Transverse colon (tissue), 4 donors: ENCODE results near the gene ZNF485. TPM values are rescaled to one million over a fixed set of nuclear protein-coding genes. Genes with fewer than 3 reads are reported as not detected.
A peak's percentile ranks its signal among the peaks of the same experiment; 100 is the strongest.

ENCODE experiments used
- DNase-seq: peaks from one replicate; pipeline ENCODE4 v3.0.0-alpha.2; 2019
- H3K27ac ChIP-seq, 4 donors: fragments of 200-600 bp; sonication (generic); 2 replicates each; pipeline ENCODE4 v1.5.1; 2016 to 2018; ENCODE audit warnings: inconsistent platforms in 4 of 4
- H3K27me3 ChIP-seq: fragments of 200-600 bp; sonication (generic); 2 replicates; pipeline ENCODE4 v1.5.1; 2017; ENCODE audit warnings: inconsistent platforms
- H3K36me3 ChIP-seq, 4 donors: fragments of 200-600 bp; sonication (generic); 2 replicates each; pipeline ENCODE4 v1.5.1; 2017 to 2019; ENCODE audit warnings: inconsistent platforms in 4 of 4
- H3K4me1 ChIP-seq, 4 donors: fragments of 200-600 bp; sonication (generic); 2 replicates each; pipeline ENCODE4 v1.5.1; 2017 to 2020; ENCODE audit warnings: inconsistent platforms in 4 of 4
- H3K4me3 ChIP-seq, 4 donors: fragments of 200-600 bp; sonication (generic); 1 replicate in 1 of 4; 2 replicates in 3 of 4; pipeline versions ENCODE4 v1.5.1 to v1.6.1; 2017 to 2019; ENCODE audit warnings: inconsistent platforms in 4 of 4
- H3K9me3 ChIP-seq, 2 donors: fragments of 200-600 bp; sonication (generic); 2 replicates each; pipeline ENCODE4 v1.5.1; 2017 to 2019; ENCODE audit warnings: inconsistent platforms in 2 of 2
- CTCF ChIP-seq, 5 experiments: fragments of 200-600 bp in 3 of 5; fragments of 450-650 bp in 2 of 5; sonication (generic) in 3 of 5; IDR thresholded peaks; 1 replicate in 2 of 5; 2 replicates in 3 of 5; pipeline ENCODE4 v1.5.1; 2016 to 2017; ENCODE audit warnings: antibody characterized with exemption in 5 of 5, inconsistent platforms in 3 of 5, mild to moderate bottlenecking in 2 of 5, moderate library complexity in 1 of 5
- EP300 ChIP-seq: sonication (generic); formaldehyde crosslinking; IDR thresholded peaks from one replicate; pipeline ENCODE4 v1.6.1; 2017; ENCODE audit warnings: antibody characterized with exemption, low read depth
- POLR2A ChIP-seq: fragments of 450-650 bp; IDR thresholded peaks from one replicate; pipeline ENCODE4 v1.6.1; 2016; ENCODE audit warnings: antibody characterized with exemption, mild to moderate bottlenecking, moderate library complexity
- POLR2AphosphoS5 ChIP-seq, 3 donors: sonication (generic); formaldehyde crosslinking; IDR thresholded peaks; one replicate each; pipeline ENCODE4 v1.6.1; 2016; ENCODE audit warnings: antibody characterized with exemption in 3 of 3
- WGBS, 2 donors: methylation state at CpG; one replicate each; pipeline ENCODE4 v1.1.5; 2018; ENCODE audit warnings: low coverage in 1 of 2; 5-methylcytosine and 5-hydroxymethylcytosine counted together
- in situ Hi-C, 4 donors: fragments of 200-750 bp; cut with MboI; loops; one replicate each; pipeline versions ENCODE4 v1.15.0 to v1.15.1; 2017; ENCODE audit warnings: low sequenced_read_pairs in 3 of 4, low pct_ligation_motif_present in 1 of 4, low pct_unique_long_range_greater_than_20kb in 1 of 4
- intact Hi-C: fragments of 100-400 bp; cut with DNase I; formaldehyde crosslinking; loops from one replicate; pipeline ENCODE4 v1.15.1; 2023; ENCODE audit warnings: low total_unique reads
- total RNA-seq, 4 donors: library from RNA; depleted of rRNA; stranded (reverse); fragments of >200 nt; gene quantifications; one replicate each; pipeline ENCODE4 v1.1.0, GENCODE V29; 2016

Gene ZNF485
- total RNA-seq, 4 donors from 2014 or later, result 1.4 to 4.1 TPM; not detected in 2

- Histone ChIP-seq H3K27me3 (no peaks in the 10 kb centered on the region), H3K27ac (no peak overlapping the region), H3K4me3 (no peak overlapping the region), H3K9me3 (no peaks in the 10 kb centered on the region), H3K4me1 (peaks cover 0 to 16% (median 4%) of the 10 kb centered on the region in 4 donors), H3K36me3 (no peaks in the 10 kb centered on the region)
- no peak for TF ChIP-seq POLR2A
- TF ChIP-seq POLR2AphosphoS5 (IDR thresholded peaks at IDR 0.05), result no peak
- TF ChIP-seq EP300, result no peak
- no peak for TF ChIP-seq CTCF (IDR thresholded peaks at IDR 0.05)
- WGBS, 2 donors, result 90 to 91% methylated on average over 4 to 5 of the region's 5 CpGs
- intact Hi-C loops (no loop called here), in situ Hi-C loops (no loop called here)
- no peak for DNase-seq
Observed at GRCh38 chr10:43591303-43591904, 14.8 kb upstream of the ZNF485 start.

- in situ Hi-C loops, result no loop called here
- Histone ChIP-seq H3K9me3 (no peaks in the 10 kb centered on the region), H3K36me3 (no peaks in the 10 kb centered on the region), H3K4me1 (peaks cover 0 to 14% (median 4%) of the 10 kb centered on the region in 4 donors), H3K27me3 (no peaks in the 10 kb centered on the region), H3K27ac (no peak overlapping the region), H3K4me3 (peak overlapping the region in 1 of 4 donors; percentile 39)
- no peak for TF ChIP-seq CTCF (IDR thresholded peaks at IDR 0.05)
- TF ChIP-seq POLR2A, result no peak
- TF ChIP-seq EP300, result no peak
- no peak for TF ChIP-seq POLR2AphosphoS5 (IDR thresholded peaks at IDR 0.05)
- no peak for DNase-seq
- WGBS, 2 donors, result 24% methylated on average over 8 of the region's 8 CpGs; no CpG with 5 or more reads in 1 of the 2 donors
- intact Hi-C loops, result no loop called here
Observed at GRCh38 chr10:43594944-43595589, 11.2 kb upstream of the ZNF485 start.

- Histone ChIP-seq H3K4me3 (no peak overlapping the region), H3K27me3 (no peaks in the 10 kb centered on the region), H3K4me1 (peaks cover 0 to 14% (median 4%) of the 10 kb centered on the region in 4 donors), H3K27ac (no peak overlapping the region), H3K36me3 (no peaks in the 10 kb centered on the region), H3K9me3 (no peaks in the 10 kb centered on the region)
- 63 to 75% methylated on average over 4 to 7 of the region's 7 CpGs for WGBS, 2 donors
- in situ Hi-C loops (no loop called here), intact Hi-C loops (no loop called here)
- TF ChIP-seq CTCF (IDR thresholded peaks at IDR 0.05) (no peak), POLR2AphosphoS5 (IDR thresholded peaks at IDR 0.05) (no peak), POLR2A (no peak), EP300 (no peak)
- no peak for DNase-seq
Observed at GRCh38 chr10:43595739-43596298, 10.4 kb upstream of the ZNF485 start.

GRCh38 chr10:43596546-43596945, 9.7 kb upstream of the ZNF485 start:
- 89% methylated on average over 4 of the region's 4 CpGs for WGBS, 2 donors
- Histone ChIP-seq H3K27ac (no peak overlapping the region), H3K9me3 (no peaks in the 10 kb centered on the region), H3K4me3 (no peak overlapping the region), H3K27me3 (no peaks in the 10 kb centered on the region), H3K36me3 (no peaks in the 10 kb centered on the region), H3K4me1 (peaks cover 0 to 14% (median 4%) of the 10 kb centered on the region in 4 donors)
- in situ Hi-C loops (no loop called here), intact Hi-C loops (no loop called here)
- TF ChIP-seq POLR2A (no peak), POLR2AphosphoS5 (IDR thresholded peaks at IDR 0.05) (no peak), CTCF (IDR thresholded peaks at IDR 0.05) (no peak)
- no peak for DNase-seq
